ENCODE measurements around the gene TAF11L5. TPM values are rescaled to one million over a fixed set of nuclear protein-coding genes. Genes with fewer than 3 reads are reported as not detected.

The TAF11L5 gene
- total RNA-seq, 1 experiment from 2014 or later = not detected

Small RNA genes within 50 kb of the gene (small RNA-seq; reads per million reads assigned to genes)
- gene AC106774.3 = not detected

Other genes with a start within 250 kb of the TAF11L5 start
- not detected in 2 replicates for gene TAF11L2, start 27.0 kb upstream of the TAF11L5 start, total RNA-seq (2014; rRNA removed; shearing (Covaris generic))
- gene TAF11L3, start 6.9 kb upstream of the TAF11L5 start, total RNA-seq (2014; rRNA removed; shearing (Covaris generic)) = not detected in 2 replicates
- gene TAF11L4, start 3.4 kb upstream of the TAF11L5 start, total RNA-seq (2014; rRNA removed; shearing (Covaris generic)) = not detected in 2 replicates
- not detected in 2 replicates for gene TAF11L6, start 3.4 kb downstream of the TAF11L5 start, total RNA-seq (2014; rRNA removed; shearing (Covaris generic))
- not detected in 2 replicates for gene TAF11L7, start 60.5 kb downstream of the TAF11L5 start, total RNA-seq (2014; rRNA removed; shearing (Covaris generic))
- gene TAF11L8, start 65.7 kb downstream of the TAF11L5 start, total RNA-seq (2014; rRNA removed; shearing (Covaris generic)) = not detected in 2 replicates
- not detected in 2 replicates for gene TAF11L9, start 69.2 kb downstream of the TAF11L5 start, total RNA-seq (2014; rRNA removed; shearing (Covaris generic))
- not detected in 2 replicates for gene TAF11L10, start 72.6 kb downstream of the TAF11L5 start, total RNA-seq (2014; rRNA removed; shearing (Covaris generic))
- gene TAF11L11, start 78.9 kb downstream of the TAF11L5 start, total RNA-seq (2014; rRNA removed; shearing (Covaris generic)) = not detected in 2 replicates
- gene TAF11L12, start 85.2 kb downstream of the TAF11L5 start, total RNA-seq (2014; rRNA removed; shearing (Covaris generic)) = not detected in 2 replicates
- gene TAF11L13, start 106.9 kb downstream of the TAF11L5 start, total RNA-seq (2014; rRNA removed; shearing (Covaris generic)) = not detected in 2 replicates
- not detected in 2 replicates for gene TAF11L14, start 109.2 kb downstream of the TAF11L5 start, total RNA-seq (2014; rRNA removed; shearing (Covaris generic))